Upper lobe of left lung (tissue), 6 donors: ENCODE measurements around the gene YIPF3. TPM values are rescaled to one million over a fixed set of nuclear protein-coding genes. Genes with fewer than 3 reads are reported as not detected.

Source experiments
- ATAC-seq, 2 donors: fragments of 200-7000 bp; cut with Tn5 transposase; one replicate each; pipeline ENCODE4 v1.9.1; 2022; ENCODE audit warnings: mild to moderate bottlenecking in 2 of 2, moderate library complexity in 2 of 2; ENCODE audit not compliant: low FRiP score in 2 of 2
- DNase-seq, 2 donors: peaks; one replicate each; pipeline ENCODE4 v3.0.0-alpha.2; 2019 to 2020
- H3K27ac ChIP-seq, 4 donors: fragments of 200-600 bp; sonication (generic); one replicate each; pipeline ENCODE4 v1.5.1; 2016 to 2019
- H3K27me3 ChIP-seq, 4 donors: fragments of 200-600 bp; sonication (generic); one replicate each; pipeline ENCODE4 v1.5.1; 2017 to 2019
- H3K36me3 ChIP-seq, 4 donors: fragments of 200-600 bp; sonication (generic); one replicate each; pipeline ENCODE4 v1.5.1; 2016 to 2019
- H3K4me1 ChIP-seq, 4 donors: fragments of 200-600 bp; sonication (generic); one replicate each; pipeline ENCODE4 v1.5.1; 2018 to 2019
- H3K4me3 ChIP-seq, 4 donors: fragments of 200-600 bp; sonication (generic); one replicate each; pipeline ENCODE4 v1.5.1; 2017 to 2019; ENCODE audit warnings: mild to moderate bottlenecking in 2 of 4, moderate library complexity in 1 of 4
- H3K9me3 ChIP-seq, 4 donors: fragments of 200-600 bp; sonication (generic); one replicate each; pipeline ENCODE4 v1.5.1; 2018 to 2019
- CTCF ChIP-seq, 6 experiments: fragments of 450-650 bp in 4 of 6; fragments of 200-600 bp in 2 of 6; sonication (generic) in 2 of 6; IDR thresholded peaks; one replicate each; pipeline ENCODE4 v1.5.1; 2016 to 2019; ENCODE audit warnings: antibody characterized with exemption in 6 of 6
- EP300 ChIP-seq, 4 donors: sonication (generic); formaldehyde crosslinking; IDR thresholded peaks; one replicate each; pipeline ENCODE4 v1.5.1; 2017; ENCODE audit warnings: antibody characterized with exemption in 4 of 4, control low read depth in 2 of 4
- POLR2A ChIP-seq, 4 donors: fragments of 450-650 bp; IDR thresholded peaks; one replicate each; pipeline ENCODE4 v1.5.1; 2016 to 2017; ENCODE audit warnings: antibody characterized with exemption in 4 of 4, mild to moderate bottlenecking in 2 of 4
- POLR2AphosphoS5 ChIP-seq, 2 donors: sonication (generic); formaldehyde crosslinking; IDR thresholded peaks; one replicate each; pipeline ENCODE4 v1.5.1; 2017; ENCODE audit warnings: antibody characterized with exemption in 2 of 2
- WGBS, 2 donors: methylation state at CpG; one replicate each; pipeline ENCODE4 v1.1.5; 2017 to 2018; 5-methylcytosine and 5-hydroxymethylcytosine counted together
- total RNA-seq, 6 donors: library from RNA; depleted of rRNA in 4 of 6; stranded (reverse); fragments of >200 nt in 4 of 6; gene quantifications; one replicate each; pipeline versions ENCODE4 v1.1.0 to v1.2.1, GENCODE V29; 2016 to 2021
- donor health status: DM: no; HTN: no; CAD: no; lungs with moderate emphysema.
- donor health status: DM: no; HTN: yes; CAD: no; lungs with severe emphysema.

The YIPF3 gene
- total RNA-seq, 6 donors from 2014 or later, result 103 to 170 (median 125) TPM

- 70 to 81% methylated on average over 11 of the region's 11 CpGs for WGBS, 2 donors
- no peak for ATAC-seq
- peaks cover 0 to 8% (median 5%) of the 10 kb centered on the region in 4 donors for H3K27me3 ChIP-seq
- H3K27ac ChIP-seq, result no peak overlapping the region
- H3K4me3 ChIP-seq, result no peak overlapping the region
- TF ChIP-seq CTCF (IDR thresholded peaks at IDR 0.05), result no peak
- H3K9me3 ChIP-seq, result no peaks in the 10 kb centered on the region
- H3K4me1 ChIP-seq, result peaks cover 29 to 58% (median 46%) of the 10 kb centered on the region in 4 donors
- H3K36me3 ChIP-seq, result peaks cover 18 to 49% (median 41%) of the 10 kb centered on the region in 4 donors
- no peak for DNase-seq
Observed at GRCh38 chr6:43511824-43512415, 4.8 kb downstream of the YIPF3 start.

- Histone ChIP-seq H3K27ac (peak overlapping the region in 3 of 4 donors; percentile 45 to 69 (median 50)), H3K4me3 (peak overlapping the region in 3 of 4 donors; percentile 73 to 79 (median 74)), H3K36me3 (peaks cover 18 to 53% (median 42%) of the 10 kb centered on the region in 4 donors), H3K4me1 (peaks cover 31 to 58% (median 45%) of the 10 kb centered on the region in 4 donors), H3K9me3 (no peaks in the 10 kb centered on the region), H3K27me3 (peaks cover 0 to 8% (median 5%) of the 10 kb centered on the region in 4 donors)
- TF ChIP-seq POLR2AphosphoS5 (IDR thresholded peaks at IDR 0.05), result no peak
- no peak for TF ChIP-seq EP300 (IDR thresholded peaks at IDR 0.05)
- no peak for TF ChIP-seq POLR2A (IDR thresholded peaks at IDR 0.05)
- TF ChIP-seq CTCF (IDR thresholded peaks at IDR 0.05), result no peak
- DNase-seq (no peak), ATAC-seq (no peak)
- WGBS, 2 donors, result 67 to 88% methylated on average over 5 to 10 of the region's 10 CpGs
Observed at GRCh38 chr6:43510827-43511163, 5.9 kb downstream of the YIPF3 start.

GRCh38 chr6:43509984-43510826 is 6.5 kb downstream of the YIPF3 start, which contains the start of gene LRRC73:
Gene LRRC73 (minus strand): TSS chr6:43510346. CDS start chr6:43509785, 561 bp downstream.
- TF ChIP-seq EP300 (IDR thresholded peaks at IDR 0.05) (no peak), POLR2A (IDR thresholded peaks at IDR 0.05) (peak in 2 of 4 donors; percentile 9 to 56), CTCF (IDR thresholded peaks at IDR 0.05) (no peak), POLR2AphosphoS5 (IDR thresholded peaks at IDR 0.05) (peak in 1 of 2 donors; percentile 60)
- DNase-seq (peak; percentile 87 to 99), ATAC-seq (peak; percentile 87 to 96)
- Histone ChIP-seq H3K27ac (peak within 1 kb of the TSS in 3 of 4 donors; percentile 45 to 69 (median 50)), H3K27me3 (peaks cover 0 to 8% (median 5%) of the 10 kb centered on the region in 4 donors), H3K4me3 (peak within 1 kb of the TSS; percentile 73 to 79 (median 76)), H3K36me3 (peaks cover 18 to 53% (median 44%) of the 10 kb centered on the region in 4 donors), H3K9me3 (no peaks in the 10 kb centered on the region), H3K4me1 (peaks cover 25 to 52% (median 39%) of the 10 kb centered on the region in 4 donors)
- 27 to 39% methylated on average over 10 to 43 of the region's 96 CpGs for WGBS, 2 donors

DNA sequence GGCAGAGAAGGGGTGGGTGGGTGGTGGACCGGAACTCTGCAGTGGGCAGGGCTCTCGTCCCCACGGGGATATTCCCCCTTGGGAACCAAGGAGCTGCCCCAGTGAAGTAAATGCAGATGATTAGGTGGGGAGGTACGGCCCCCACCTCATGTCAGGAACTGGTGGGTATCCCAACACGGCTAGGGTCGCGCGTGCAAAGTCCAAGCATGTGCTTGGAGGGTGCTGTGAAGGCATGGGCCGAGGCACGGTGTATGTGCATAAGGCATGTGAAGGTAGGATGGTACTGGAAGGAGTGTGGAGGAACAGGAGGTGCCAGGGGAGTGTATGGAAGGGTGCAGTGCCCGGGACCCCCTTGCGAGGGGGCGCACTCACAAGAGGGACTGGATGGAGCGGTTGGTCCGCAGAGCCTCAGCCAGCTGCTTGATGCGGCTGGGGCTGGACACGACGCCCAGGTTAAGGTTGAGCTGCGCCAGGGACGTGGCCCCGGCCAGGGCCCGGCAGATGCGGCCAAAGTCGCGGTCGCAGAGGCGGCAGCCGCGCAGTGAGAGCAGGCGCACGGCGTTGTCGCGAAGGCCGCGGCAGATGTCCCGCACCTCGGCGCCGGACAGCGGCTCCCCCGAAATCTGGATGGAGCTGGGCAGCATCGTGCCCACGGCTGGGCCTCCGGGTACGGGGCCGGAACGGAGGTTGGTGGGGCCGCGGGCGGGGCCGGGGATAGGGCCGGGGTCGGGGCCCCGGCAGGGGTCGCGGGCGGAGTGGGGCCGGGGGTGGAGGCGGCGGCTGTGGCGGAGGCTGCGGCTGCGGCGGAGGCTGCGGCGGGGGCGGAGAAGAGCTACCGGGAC is 7.4 kb downstream of the YIPF3 start:
- peak in 1 of 2 donors; percentile 6 for ATAC-seq
- whole genome bisulfite sequencing, 2 donors, result 12 to 45% methylated on average over 12 to 62 of the region's 69 CpGs
- Histone ChIP-seq H3K27me3 (peaks cover 0 to 8% (median 5%) of the 10 kb centered on the region in 4 donors), H3K27ac (peak overlapping the region in 2 of 4 donors; percentile 50 to 69), H3K9me3 (no peaks in the 10 kb centered on the region), H3K4me1 (peaks cover 19 to 44% (median 30%) of the 10 kb centered on the region in 4 donors), H3K36me3 (peaks cover 18 to 55% (median 47%) of the 10 kb centered on the region in 4 donors), H3K4me3 (peak overlapping the region; percentile 73 to 79 (median 76))
- no peak for TF ChIP-seq POLR2A (IDR thresholded peaks at IDR 0.05)
- TF ChIP-seq EP300 (IDR thresholded peaks at IDR 0.05), result no peak
- no peak for TF ChIP-seq CTCF (IDR thresholded peaks at IDR 0.05)
- no peak for DNase-seq
